ENCODE results near the gene WIZ.
"Not testable (repeated sequence)": the region's sequence is repeated elsewhere in the genome, so short reads cannot be mapped to it uniquely, and the experiment has no call there.

The WIZ gene, protein sequence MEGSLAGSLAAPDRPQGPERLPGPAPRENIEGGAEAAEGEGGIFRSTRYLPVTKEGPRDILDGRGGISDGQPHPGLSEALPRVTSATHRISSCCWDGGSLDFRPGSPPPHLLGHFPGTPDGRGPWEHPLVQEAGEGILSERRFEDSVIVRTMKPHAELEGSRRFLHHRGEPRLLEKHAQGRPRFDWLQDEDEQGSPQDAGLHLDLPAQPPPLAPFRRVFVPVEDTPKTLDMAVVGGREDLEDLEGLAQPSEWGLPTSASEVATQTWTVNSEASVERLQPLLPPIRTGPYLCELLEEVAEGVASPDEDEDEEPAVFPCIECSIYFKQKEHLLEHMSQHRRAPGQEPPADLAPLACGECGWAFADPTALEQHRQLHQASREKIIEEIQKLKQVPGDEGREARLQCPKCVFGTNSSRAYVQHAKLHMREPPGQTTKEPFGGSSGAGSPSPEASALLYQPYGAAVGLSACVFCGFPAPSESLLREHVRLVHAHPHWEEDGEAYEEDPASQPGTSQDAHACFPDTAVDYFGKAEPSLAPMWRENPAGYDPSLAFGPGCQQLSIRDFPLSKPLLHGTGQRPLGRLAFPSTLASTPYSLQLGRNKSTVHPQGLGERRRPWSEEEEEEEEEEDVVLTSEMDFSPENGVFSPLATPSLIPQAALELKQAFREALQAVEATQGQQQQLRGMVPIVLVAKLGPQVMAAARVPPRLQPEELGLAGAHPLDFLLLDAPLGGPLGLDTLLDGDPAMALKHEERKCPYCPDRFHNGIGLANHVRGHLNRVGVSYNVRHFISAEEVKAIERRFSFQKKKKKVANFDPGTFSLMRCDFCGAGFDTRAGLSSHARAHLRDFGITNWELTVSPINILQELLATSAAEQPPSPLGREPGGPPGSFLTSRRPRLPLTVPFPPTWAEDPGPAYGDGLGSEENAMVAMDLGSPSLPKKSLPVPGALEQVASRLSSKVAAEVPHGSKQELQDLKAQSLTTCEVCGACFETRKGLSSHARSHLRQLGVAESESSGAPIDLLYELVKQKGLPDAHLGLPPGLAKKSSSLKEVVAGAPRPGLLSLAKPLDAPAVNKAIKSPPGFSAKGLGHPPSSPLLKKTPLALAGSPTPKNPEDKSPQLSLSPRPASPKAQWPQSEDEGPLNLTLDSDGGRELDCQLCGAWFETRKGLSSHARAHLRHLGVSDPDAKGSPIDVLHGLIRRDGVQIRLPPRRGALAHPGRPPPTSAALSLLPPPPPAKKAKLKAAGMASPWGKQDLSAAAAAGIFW (N-terminal part only)

DNA sequence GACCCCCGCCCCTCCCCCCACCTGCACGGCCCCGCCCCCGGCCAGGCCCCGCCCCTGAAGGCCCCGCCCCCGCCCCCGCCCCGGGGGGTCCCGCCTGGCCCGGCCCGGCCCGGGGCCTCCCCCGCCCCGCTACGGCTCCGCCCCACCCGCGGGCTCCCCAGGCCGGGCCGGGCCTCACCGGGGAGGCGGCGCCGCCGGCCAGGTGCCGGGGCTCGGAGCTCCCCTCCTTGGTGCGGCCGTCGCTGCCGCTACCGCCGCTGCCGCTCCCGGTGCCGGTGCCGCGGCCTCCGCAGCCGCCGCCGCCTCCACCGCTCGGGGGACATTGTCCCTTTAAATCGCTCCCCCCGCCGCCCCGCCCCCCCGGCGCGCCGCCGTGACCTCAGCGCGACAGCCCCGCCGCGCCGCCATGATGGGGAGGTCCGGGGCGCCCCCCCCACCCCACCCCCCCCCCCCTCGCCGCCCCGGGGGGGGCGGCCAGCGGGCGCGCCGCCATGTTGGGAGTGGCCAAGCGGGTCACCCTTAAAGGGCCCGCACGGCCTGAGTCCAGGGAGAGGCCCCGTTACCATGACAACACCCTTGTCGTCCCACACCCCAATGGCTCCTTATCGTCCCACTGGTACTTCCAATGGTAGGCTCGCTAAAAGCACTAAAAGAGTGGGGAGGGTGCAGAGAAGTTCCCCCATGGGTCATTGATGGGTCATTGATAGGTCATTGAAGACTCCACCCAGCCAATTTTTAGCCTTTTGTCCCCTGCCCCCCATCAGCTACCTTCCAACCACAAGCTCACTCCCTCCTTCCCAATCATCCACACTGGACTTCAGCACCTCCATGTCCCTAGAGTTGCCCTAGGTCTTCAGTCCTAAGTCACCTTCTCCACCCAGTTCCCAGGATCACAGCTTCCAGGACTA lies at the start of gene WIZ:
Gene WIZ (minus strand): TSS at position 337 of the 908 bp plus-strand sequence. CDS start 1,649 bp downstream, outside the sequence.
- DNase-seq (ENCODE audit: low spot score) = peak; percentile 92

DNA sequence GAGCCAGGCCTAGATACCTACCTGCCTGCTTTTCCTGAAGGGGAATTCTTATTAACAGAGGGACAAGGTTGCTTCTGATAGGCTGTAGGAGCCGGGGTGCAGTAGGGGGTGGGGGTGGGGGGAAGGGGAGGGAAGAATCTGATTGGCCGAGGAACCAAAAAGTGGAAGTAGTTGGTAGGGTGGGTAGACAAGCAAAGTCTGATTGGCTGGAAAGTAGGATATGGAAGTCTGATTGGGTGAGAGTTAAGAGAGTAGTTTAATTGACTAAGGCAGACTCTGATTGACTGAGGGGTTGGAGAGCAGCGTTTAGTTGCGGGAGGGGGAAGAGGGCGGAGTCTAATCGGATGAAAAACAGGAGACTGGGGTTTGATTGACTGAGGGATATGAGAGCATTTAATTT lies 49.2 kb upstream of the WIZ start:
- no peak for DNase-seq (ENCODE audit: low spot score)

DNA sequence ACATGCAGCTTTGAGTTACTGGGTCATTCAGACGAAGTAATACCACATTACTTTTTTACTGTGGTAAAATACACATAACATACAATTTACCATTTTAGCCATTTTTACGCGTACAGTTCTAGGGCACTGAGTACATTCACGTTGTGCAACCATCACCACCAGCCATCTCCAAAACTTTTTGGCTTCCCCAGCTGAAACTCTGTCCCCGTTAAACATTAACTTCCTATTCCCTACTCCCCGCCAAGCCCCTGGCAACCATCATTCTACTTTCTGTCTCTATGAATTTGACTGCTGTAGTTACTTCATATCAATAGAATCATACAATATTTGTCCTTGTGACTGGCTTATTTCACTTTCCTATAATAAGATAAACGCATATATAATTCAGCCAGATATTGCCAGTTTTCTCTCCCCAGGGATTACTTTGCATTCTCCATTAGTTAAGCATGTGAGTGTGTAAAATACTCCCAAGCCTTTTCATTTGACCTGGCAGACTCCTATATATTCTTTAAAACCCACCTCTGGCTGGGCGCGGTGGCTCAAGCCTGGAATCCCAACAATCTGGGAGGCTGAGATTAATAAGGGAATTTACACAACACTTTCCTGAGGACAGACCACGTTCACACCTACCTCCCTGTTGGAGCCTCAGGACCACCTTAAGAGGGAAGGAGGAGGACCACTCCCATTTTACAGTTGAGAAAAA lies 48.6 kb upstream of the WIZ start:
- no peak for DNase-seq (ENCODE audit: low spot score)

DNA sequence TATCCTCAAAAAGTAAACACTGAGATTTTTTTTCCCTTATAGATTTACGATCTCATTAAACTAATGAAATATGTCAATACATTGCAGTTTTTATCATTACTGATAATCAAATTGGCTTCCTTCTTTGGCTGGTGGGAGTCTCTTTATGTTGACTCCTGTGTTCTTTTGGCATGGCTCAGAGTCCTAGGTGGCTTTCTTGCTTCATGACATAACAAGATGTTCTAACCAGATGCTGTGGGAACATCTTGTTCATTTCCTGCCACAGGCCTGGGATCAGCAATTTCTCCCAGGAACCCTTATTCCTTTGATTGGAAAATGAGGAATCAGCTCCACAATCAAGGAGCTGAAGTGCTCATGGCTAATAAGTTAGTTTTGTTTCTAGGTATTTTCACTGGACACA lies 45.4 kb upstream of the WIZ start:
- DNase-seq (ENCODE audit: low spot score) = no peak

DNA sequence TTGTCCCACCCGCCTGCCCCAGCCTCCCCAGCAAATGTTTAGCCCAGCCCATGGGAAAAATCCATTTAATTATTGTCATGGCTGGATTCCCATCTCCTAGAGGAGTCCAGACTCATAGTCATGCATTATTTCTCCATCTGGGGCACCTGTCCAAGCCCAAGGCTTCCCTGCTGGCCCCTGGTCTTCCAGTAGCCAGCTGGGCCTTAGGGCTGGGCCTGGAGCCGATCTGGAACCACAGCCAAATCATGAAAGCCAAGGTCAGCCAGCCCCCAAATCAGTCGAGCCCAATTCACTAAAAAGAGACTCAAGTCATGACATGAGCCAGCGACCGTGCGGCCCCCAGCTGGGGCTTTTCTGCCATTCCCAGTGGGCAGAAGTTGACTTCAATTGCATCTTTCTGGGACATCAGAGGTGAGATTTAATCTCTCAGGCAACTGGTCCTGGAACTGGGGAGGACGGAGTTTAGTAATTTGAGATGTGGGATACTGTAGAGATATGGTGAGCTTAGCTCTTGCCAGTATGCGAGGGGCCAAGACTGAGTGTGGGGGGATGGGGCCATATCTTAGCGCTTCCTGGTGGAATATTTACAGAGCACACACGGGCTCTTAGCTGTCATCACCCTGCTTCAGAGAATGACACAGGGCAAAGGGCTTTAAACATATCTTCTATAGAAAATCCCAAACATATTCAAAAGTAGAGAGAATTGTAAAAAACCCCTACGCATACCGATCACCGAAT lies 38.9 kb upstream of the WIZ start:
- no peak for DNase-seq (ENCODE audit: low spot score)

DNA sequence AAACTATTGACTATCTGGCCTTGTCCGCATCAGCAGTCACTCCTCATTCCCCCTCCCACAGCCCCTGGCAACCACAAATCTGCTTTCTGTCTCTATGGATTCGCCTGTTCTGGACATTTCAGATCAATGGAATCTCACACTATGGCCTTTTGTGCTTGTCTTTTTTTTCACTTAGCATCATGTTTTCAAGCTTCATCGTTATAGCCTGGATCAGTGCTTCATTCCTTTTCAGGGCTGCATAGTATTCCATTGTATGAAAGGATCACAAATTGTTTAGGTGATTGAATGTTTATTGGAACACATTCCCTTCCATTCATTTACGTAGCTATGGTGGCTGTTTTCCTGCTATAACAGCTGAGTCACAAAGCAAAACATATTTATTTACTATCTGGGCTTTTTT lies 37.3 kb upstream of the WIZ start:
- no peak for DNase-seq (ENCODE audit: low spot score)

DNA sequence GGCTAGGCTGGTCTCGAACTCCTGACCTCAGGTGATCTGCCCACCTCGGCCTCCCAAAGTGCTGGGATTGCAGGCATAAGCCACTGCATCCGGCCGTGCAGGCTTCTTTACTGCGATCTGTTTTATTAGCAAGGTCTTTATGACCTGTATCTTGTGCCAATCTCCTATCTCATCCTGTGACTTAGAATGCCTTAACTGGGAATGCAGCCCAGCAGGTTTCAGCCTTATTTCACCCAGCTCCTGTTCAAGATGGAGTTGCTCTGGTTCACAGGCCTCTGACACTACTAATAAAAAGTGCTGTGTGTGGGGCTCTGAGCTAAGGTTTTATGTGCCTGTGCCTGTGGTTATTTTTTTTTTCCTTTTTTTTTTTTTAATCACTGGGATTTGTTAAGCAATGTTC lies 36.0 kb upstream of the WIZ start:
- DNase-seq (ENCODE audit: low spot score) = not testable (repeated sequence)

DNA sequence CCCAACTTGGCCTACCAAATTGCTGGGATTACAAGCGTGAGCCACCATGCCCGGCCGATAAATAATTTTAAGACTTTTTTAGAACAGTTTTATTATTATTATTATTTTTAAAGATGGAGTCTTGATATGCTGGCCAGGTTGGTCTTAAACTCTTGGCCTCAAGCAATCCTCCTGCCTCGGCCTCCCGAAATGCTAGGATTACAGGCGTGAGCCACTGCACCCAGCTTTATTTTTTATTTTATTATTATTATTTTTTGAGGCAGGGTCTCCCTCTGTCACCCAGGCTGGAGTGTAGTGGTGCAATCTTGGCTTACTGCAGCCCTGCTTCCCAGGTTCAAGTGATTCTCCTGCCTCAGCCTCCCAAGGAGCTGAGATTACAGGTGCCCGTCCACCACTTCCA lies 31.2 kb upstream of the WIZ start:
- not testable (repeated sequence) for DNase-seq (ENCODE audit: low spot score)

DNA sequence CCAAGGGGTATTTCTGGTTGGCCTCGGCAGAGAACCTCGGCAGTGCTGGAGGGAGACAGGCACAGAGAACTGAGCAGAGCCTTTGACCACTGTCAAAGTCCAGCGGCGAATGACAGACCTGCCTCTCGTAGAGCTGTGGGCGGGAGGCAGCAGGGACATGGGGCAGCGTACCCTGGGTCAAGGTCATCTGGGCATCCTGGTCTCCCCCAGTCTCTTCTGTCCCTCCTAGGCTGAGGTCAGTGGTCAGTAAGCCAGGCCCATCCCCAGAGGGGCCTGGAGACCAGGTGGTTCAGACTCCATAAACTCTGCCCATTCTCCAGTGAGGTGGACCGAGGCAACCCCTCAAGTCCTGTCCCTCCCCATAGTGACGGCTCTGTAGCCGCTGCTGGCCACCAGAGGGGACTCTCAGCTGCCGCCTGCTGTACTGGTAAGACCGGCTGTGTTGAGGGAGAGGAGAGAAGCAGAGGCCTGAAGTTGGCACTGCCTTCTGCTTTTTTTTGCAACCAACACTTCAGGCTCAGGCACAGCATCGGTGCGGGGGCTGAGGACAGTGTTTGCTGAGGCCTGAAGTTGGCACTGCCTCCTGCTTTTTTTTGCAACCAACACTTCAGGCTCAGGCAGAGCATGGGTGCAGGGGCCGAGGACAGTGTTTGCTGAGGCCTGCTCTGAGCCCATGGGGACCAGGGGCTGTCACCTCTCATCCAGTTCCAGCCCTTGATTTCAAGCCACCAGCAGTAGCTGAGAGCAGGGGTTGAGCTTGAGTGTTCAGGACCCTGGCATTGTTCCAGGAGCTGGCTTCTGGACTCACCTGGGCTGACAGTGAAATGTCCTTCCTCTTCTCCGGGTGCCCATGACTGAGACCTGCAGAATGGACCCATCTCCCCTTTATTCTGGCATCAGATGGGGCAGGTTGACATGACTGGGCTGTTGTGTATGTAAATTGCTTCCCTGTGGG lies 29.9 kb upstream of the WIZ start, which contains the start of gene PGLYRP2:
Gene PGLYRP2 (minus strand): TSS at position 111 of the 955 bp plus-strand sequence. CDS start 130 bp downstream, outside the sequence.
- no peak for DNase-seq (ENCODE audit: low spot score)

DNA sequence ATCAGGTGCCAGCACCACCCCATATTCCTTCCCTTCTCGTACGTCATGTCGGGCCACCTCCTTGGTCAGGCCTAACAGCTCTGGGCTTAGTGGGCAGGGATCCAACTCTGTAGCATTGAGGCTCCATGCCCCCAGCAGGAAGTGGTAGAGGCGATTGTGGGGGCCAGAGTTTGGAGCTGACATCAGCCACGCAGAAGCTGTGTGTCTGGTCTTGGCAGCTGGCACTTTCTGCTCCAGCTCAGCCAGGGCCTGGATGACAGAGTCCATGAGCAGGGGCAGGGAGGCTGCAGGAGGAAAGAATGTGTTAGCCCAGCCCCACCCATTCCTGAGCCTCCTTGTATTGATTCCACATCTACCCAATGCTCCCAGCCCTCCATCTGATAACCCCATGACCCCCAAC lies 26.6 kb upstream of the WIZ start:
- DNase-seq (ENCODE audit: low spot score) = no peak

DNA sequence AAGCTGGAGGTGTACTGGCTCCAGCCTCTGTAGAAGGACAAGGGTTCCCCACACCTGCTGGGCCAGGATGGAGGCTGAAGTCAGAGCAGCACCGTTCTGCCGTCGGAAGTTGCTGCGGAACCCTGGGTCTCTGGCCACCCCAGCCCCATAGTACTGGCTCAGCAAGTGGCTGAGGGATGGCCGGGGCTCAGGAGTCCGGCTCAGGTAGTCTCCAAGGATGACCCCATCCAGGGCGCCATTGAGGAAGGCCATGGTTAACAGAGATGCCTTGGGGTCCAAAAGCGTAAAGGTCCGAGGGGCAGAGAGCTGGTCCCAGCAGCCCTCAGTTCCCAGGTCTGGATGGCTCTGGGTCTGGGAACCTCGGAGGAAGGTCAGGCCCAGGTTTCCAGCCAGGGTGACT lies 25.9 kb upstream of the WIZ start:
- no peak for DNase-seq (ENCODE audit: low spot score)

DNA sequence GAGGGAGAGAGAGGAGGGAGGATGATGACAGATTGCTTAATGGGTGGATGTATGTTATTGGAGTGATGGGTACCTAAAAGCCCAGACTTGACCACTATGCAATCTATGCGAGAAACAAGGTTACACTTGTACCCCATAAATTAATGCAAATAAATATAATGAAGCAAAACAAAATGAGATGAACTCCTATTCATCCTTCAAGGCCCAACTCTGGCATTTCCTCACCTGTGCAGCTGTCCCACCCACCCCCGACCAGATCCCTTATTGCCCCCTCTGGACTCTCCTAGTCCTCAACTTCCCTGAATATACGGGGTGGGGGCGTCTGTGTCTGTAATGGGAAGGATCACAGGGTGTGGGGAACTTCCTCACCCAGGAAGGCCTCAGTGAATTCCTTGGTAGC lies 25.4 kb upstream of the WIZ start:
- no peak for DNase-seq (ENCODE audit: low spot score)

DNA sequence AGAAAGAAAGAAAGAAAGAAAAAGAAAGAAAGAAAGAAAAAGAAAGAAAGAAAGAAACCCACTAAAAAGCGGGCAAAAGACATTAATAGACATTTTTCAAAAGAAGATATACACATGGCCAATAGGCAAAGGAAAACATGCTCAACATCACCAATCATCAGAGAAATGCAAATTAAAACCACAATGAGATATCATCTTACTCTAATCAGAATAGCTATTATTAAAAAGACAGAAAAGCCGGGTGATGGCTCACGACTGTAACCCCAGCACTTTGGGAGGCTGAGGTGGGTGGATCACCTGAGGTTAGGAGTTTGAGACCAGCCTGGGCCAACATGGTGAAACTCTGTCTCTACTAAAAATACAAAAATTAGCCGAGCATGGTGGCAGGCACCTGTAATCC lies 24.1 kb upstream of the WIZ start:
- DNase-seq (ENCODE audit: low spot score) = not testable (repeated sequence)

DNA sequence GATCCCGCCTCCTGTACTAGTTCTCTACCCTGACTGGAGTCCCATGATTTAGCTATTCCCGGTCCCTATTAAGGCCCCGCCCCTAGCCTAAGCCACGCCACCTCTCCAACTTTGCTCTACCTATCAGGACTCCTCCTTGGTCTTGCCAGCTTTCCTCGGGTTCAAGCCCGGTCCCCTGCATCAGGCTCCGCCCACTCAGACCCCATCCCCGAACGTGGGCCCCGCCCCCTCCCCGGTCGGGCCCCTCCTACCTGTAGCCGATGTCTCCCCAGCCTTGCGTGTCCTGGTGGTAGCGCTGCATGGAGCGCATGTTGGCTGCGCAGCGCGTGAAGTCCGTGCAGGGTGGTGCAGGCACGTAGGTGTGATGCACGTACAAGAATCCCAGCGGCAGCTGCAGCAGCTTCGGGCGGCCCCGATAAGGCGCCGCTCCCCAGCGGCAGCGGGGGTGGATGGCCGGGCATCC lies 21.9 kb upstream of the WIZ start:
- DNase-seq (ENCODE audit: low spot score) = no peak

DNA sequence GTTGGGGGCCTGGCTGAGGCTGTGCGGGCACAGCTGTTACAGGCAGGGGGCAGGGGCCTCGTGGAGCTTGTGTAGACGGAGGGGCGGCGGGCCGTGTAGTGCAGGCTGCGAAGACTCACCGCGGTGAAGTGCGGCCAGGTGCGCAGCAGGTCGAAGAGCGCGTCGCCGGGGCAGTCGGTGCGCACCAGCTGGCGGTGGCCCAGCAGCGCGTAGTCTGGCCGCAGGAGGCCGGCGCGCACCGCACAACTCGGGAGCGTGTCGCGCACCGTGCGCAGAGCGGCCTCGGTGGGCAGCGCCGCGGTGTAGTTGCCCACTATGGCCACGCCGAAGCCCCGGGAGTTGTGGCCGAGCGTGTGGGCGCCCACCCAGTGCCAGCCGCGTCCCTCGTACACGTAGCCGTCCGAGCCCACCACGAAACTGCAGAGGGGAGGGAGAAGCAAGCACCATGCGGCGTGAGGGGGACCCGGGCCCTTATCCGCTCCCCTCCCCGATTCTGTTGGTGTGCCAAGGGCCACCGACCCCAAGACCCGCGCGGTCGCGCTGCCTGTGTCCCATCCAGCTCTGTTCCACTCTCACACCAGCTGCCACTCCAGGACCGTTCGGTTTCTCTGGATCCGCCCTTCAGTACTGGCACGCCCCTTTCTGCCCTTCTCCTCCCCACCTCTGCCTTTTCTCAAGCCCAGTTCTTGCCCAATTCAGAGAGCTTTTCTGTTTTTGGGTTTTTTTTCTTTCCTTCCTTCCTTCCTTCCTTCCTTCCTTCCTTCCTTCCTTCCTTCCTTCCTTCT lies 19.9 kb upstream of the WIZ start:
- DNase-seq (ENCODE audit: low spot score) = no peak

DNA sequence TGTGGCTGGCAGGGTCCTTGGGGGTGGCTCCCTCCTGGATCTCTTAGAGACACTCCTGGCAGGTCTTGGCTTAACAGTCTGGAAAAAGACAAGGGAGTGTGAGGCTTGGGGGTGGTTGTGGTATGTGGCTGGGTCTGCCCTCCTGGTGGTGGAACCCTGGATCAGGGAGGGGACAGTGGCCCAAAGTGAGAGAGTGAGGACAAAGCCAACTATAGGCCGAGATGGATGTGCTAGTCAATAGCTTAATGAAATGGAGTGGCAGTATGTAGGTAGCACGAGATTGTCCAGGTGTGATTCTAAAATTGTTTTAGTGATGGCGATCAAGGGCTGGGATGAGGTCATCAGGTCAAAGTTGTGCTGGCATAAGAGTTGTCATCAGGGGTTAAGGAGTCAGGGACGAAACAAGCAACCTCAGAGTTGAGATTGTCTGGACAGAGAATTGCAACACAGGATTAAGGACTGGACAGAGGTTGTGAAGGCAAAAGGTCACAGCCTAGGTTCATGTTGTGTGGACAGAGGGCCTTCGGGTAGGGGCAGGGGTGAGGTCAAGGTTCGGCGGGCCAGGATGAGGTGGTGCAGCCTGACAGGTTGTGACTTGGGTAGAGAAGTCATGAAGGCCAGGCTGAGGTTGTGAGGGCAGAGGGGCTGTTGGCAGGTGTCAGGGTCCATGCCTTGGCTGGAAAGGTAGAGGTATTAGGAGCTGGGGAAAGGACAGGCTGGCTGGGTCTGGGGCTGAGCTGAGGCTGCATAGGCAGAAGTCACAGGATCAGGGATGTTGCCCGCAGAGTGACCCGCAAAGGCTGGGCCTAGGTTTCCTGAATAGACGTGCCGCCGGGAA lies 19.1 kb upstream of the WIZ start:
- no peak for DNase-seq (ENCODE audit: low spot score)

DNA sequence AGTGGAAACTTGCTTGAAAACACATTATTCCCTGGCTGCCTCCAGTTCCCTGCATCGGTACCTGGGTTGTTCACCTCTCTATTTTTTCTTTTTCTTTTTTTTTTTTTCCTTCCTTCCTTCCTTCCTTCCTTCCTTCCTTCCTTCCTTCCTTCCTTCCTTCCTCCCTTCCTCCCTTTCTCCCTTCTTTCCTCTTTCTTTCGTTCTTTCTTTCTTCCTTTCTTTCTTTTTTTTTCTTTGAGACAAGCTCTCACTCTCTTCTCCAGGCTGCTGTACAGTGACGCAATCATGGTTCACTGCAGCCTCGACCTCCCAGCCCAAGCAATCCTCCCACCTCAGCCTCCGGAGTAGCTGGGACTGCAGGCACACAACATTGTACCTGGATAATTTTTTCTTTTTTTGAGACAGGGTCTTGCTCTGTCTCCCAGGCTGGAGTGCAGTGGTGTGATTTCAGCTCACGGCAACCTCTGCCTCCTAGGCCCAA lies 18.0 kb upstream of the WIZ start:
- DNase-seq (ENCODE audit: low spot score) = no peak

Data from hematopoietic multipotent progenitor cell treated with erythropoietin and hydrocortisone succinate and interleukin-3 and kit ligand, for 17 days (in vitro differentiated cells).